HepG2 (cell line): ENCODE results near the gene PIEZO1. TPM values are rescaled to one million over a fixed set of nuclear protein-coding genes. Genes with fewer than 3 reads are reported as not detected.

Experiments used
- HMGXB4 ChIP-seq, 2 experiments: sonication (generic) in 1 of 2; formaldehyde crosslinking in 1 of 2; IDR thresholded peaks; 2 replicates each; pipeline versions ENCODE4 v1.4.0 to v1.6.1; 2018 to 2020; ENCODE audit warnings: missing genetic modification reagents in 2 of 2, borderline replicate concordance in 1 of 2, low read depth in 1 of 2, mild to moderate bottlenecking in 1 of 2, missing biosample characterization in 1 of 2
- MTERF4 ChIP-seq: sonication (generic); formaldehyde crosslinking; IDR thresholded peaks from 2 replicates; pipeline ENCODE4 v1.8.0; 2023; ENCODE audit warnings: mild to moderate bottlenecking, missing genetic modification reagents
- PAXIP1 ChIP-seq: sonication (generic); formaldehyde crosslinking; conservative IDR thresholded peaks from 2 replicates; pipeline ENCODE4 v1.4.0; 2020; ENCODE audit warnings: mild to moderate bottlenecking, missing genetic modification reagents, moderate library complexity
- PCBP1 ChIP-seq: fragments of 200-400 bp; formaldehyde crosslinking; IDR thresholded peaks from 2 replicates; pipeline ENCODE4 v1.6.1; 2017; ENCODE audit warnings: mild to moderate bottlenecking, low read depth, low read length, borderline replicate concordance
- SNAPC5 ChIP-seq: sonication (generic); formaldehyde crosslinking; IDR thresholded peaks from 2 replicates; pipeline ENCODE4 v1.8.1; 2023; ENCODE audit warnings: mild to moderate bottlenecking, missing genetic modification reagents, borderline replicate concordance
- THAP8 ChIP-seq: sonication (generic); formaldehyde crosslinking; IDR thresholded peaks from 2 replicates; pipeline ENCODE4 v1.5.1; 2020; ENCODE audit warnings: missing genetic modification reagents, mild to moderate bottlenecking, borderline replicate concordance
- ZBTB10 ChIP-seq: sonication (generic); formaldehyde crosslinking; IDR thresholded peaks from 2 replicates; pipeline ENCODE4 v1.4.0; 2020; ENCODE audit warnings: missing genetic modification reagents, borderline replicate concordance
- ZMAT3 ChIP-seq: sonication (generic); formaldehyde crosslinking; conservative IDR thresholded peaks from 2 replicates; pipeline ENCODE4 v1.7.0; 2021; ENCODE audit warnings: missing genetic modification reagents
- ZNF136 ChIP-seq: sonication (generic); formaldehyde crosslinking; IDR thresholded peaks from 2 replicates; pipeline ENCODE4 v1.8.1; 2022; ENCODE audit warnings: low read depth, mild to moderate bottlenecking, moderate library complexity, missing genetic modification reagents
- ZNF232 ChIP-seq: sonication (generic); formaldehyde crosslinking; IDR thresholded peaks from 2 replicates; pipeline ENCODE4 v1.4.0; 2020; ENCODE audit warnings: missing genetic modification reagents, borderline replicate concordance
- ZNF431 ChIP-seq: sonication (generic); formaldehyde crosslinking; IDR thresholded peaks from 2 replicates; pipeline ENCODE4 v1.9.0; 2022; ENCODE audit warnings: missing genetic modification reagents, low read depth, mild to moderate bottlenecking, borderline replicate concordance
- ZNF503 ChIP-seq: sonication (generic); formaldehyde crosslinking; IDR thresholded peaks from 2 replicates; pipeline ENCODE4 v1.4.0; 2020; ENCODE audit warnings: missing genetic modification reagents
- ZNF598 ChIP-seq: sonication (generic); formaldehyde crosslinking; IDR thresholded peaks from 2 replicates; pipeline ENCODE4 v1.5.1; 2020; ENCODE audit warnings: mild to moderate bottlenecking, missing genetic modification reagents, borderline replicate concordance
- ZNF670 ChIP-seq: sonication (generic); formaldehyde crosslinking; IDR thresholded peaks from 2 replicates; pipeline ENCODE4 v1.8.0; 2022; ENCODE audit warnings: mild to moderate bottlenecking, missing genetic modification reagents, borderline replicate concordance
- polyA plus RNA-seq, 8 experiments: library from polyadenylated mRNA; depleted of rRNA in 3 of 8; stranded (reverse) in 7 of 8; unstranded in 1 of 8; fragments of >200 nt; fragmentation: Illumina TruSeq in 4 of 8; extraction: Trizol in 4 of 8; gene quantifications; 2 replicates each; pipeline versions ENCODE4 v1.2.1 to v1.2.3, GENCODE V29; 2011 to 2016; ENCODE audit warnings: low read depth in 4 of 8, missing spikeins in 1 of 8, mixed read lengths in 1 of 8; ENCODE audit not compliant: insufficient read depth in 1 of 8
- total RNA-seq, 5 experiments: library from RNA; depleted of rRNA; stranded (reverse); fragments of >200 nt; fragmentation: Illumina TruSeq; extraction: Trizol; gene quantifications; 2 replicates each; pipeline ENCODE4 v1.2.3, GENCODE V29; 2016; ENCODE audit warnings: low read depth in 1 of 5

The PIEZO1 gene
- total and polyA plus RNA-seq, 2 of the 13 experiments (the other 11 are each of a cell fraction or from before 2014, with no cell fraction given) = 67.9 to 85.0 TPM

GRCh38 chr16:88759245-88759975, 25.6 kb downstream of the PIEZO1 start (continued):
- TF ChIP-seq ZBTB10 (CRISPR knock-in tag) (no peak), ZNF503 (CRISPR knock-in tag) (no peak), ZNF136 (0 out of 2 replicates have a peak, but pooled peaks have one; percentile 82), ZNF670 (CRISPR knock-in tag) (peak; percentile 64; the same call in 1 of the 2 replicates), ZNF431 (CRISPR knock-in tag) (peak; percentile 75; the same call in 1 of the 2 replicates), PCBP1 (no peak; the same call in 1 of the 2 replicates), ZNF598 (peak; percentile 81; the same call in 1 of the 2 replicates), SNAPC5 (CRISPR knock-in tag) (no peak), ZMAT3 (no peak), PAXIP1 (CRISPR knock-in tag) (peak; percentile 77), THAP8 (no peak), MTERF4 (CRISPR knock-in tag) (no peak), ZNF232 (CRISPR knock-in tag) (no peak), HMGXB4 (CRISPR knock-in tag; IDR thresholded peaks at IDR 0.05; ENCODE audit: borderline replicate concordance in 1 of 2, low read depth in 1 of 2) (peak; percentile 91 to 97)
